Measurements from ENCODE around the gene TMEM47.

- TF ChIP-seq CTCF (IDR thresholded peaks at IDR 0.05) (no peak), POLR2AphosphoS5 (IDR thresholded peaks at IDR 0.05) (no peak), POLR2A (IDR thresholded peaks at IDR 0.05) (no peak)
Measured at GRCh38 chrX:34586936-34587335, 70.1 kb downstream of the TMEM47 start.
